ENCODE results near the gene RIMS3. TPM values are rescaled to one million over a fixed set of nuclear protein-coding genes. Genes with fewer than 3 reads are reported as not detected.
"Not testable (repeated sequence)": the region's sequence is repeated elsewhere in the genome, so short reads cannot be mapped to it uniquely, and the experiment has no call there.

RIMS3 gene
- total RNA-seq, 4 donors from 2014 or later: 0.79 to 2.2 (median 1.7) TPM

GRCh38 chr1:40575336-40575735 is 90.1 kb downstream of the RIMS3 start:
- no peak for DNase-seq (ENCODE audit: low spot score)
- ATAC-seq (ENCODE audit: low FRiP score): no peak
- TF ChIP-seq CTCF (IDR thresholded peaks at IDR 0.05): no peak

GRCh38 chr1:40574805-40575204 is 90.7 kb downstream of the RIMS3 start:
- DNase-seq (ENCODE audit: low spot score); ATAC-seq (ENCODE audit: low FRiP score): not testable (repeated sequence)

Other genes with a start within 250 kb of the RIMS3 start
- 1 to 10 TPM in 3 of 4 donors, under 1 TPM in 1; 0.56 to 1.9 (median 1.2) TPM for gene ZFP69B, start 215.2 kb downstream of the RIMS3 start, total RNA-seq
- 1 to 10 TPM; 1.1 to 5.2 (median 2.6) TPM for gene ZFP69, start 188.4 kb downstream of the RIMS3 start, total RNA-seq
- 1 to 10 TPM; 3.9 to 9.1 (median 6.5) TPM for gene EXO5, start 156.9 kb downstream of the RIMS3 start, total RNA-seq
- 1 to 10 TPM; 2.0 to 4.9 (median 3.0) TPM for gene ZNF684, start 134.0 kb downstream of the RIMS3 start, total RNA-seq
- gene NFYC, start 26.0 kb upstream of the RIMS3 start, total RNA-seq: 10 to 100 TPM; 29.8 to 44.6 (median 32.4) TPM
- gene KCNQ4, start 118.1 kb upstream of the RIMS3 start, total RNA-seq: 1 to 10 TPM in 1 of 4 donors, under 1 TPM in 3; 0.28 to 1.6 (median 0.83) TPM
- 10 to 100 TPM in 3 of 4 donors, 1 to 10 TPM in 1; 5.8 to 21.6 (median 13.6) TPM for gene CITED4, start 196.7 kb upstream of the RIMS3 start, total RNA-seq